ACC112 (cell line): Measurements from ENCODE around the gene TM6SF1.

Experiments
- H2AFZ ChIP-seq: fragments of 200-600 bp; sonication (generic); one replicate; pipeline ENCODE4 v1.6.0; 2017; ENCODE audit warnings: antibody characterized with exemption, low read length; ENCODE audit not compliant: unreplicated experiment
- H3K27ac ChIP-seq: fragments of 200-600 bp; sonication (generic); 2 replicates; pipeline ENCODE4 v1.5.1; 2014; ENCODE audit warnings: low read depth, mild to moderate bottlenecking, antibody characterized with exemption, low read length, moderate library complexity
- H3K27me3 ChIP-seq: fragments of 200-600 bp; sonication (generic); 2 replicates; pipeline ENCODE4 v1.6.1; 2014; ENCODE audit warnings: mild to moderate bottlenecking, antibody characterized with exemption, low read length, moderate library complexity, mixed read lengths; ENCODE audit not compliant: insufficient read depth
- H3K36me3 ChIP-seq: fragments of 200-600 bp; sonication (generic); 2 replicates; pipeline ENCODE4 v1.6.1; 2016; ENCODE audit warnings: mild to moderate bottlenecking, antibody characterized with exemption, low read length, moderate library complexity, mixed read lengths; ENCODE audit not compliant: insufficient read depth
- H3K4me1 ChIP-seq: fragments of 200-600 bp; sonication (generic); one replicate; pipeline ENCODE4 v1.6.1; 2016; ENCODE audit warnings: low read length, mixed read lengths; ENCODE audit not compliant: insufficient read depth, unreplicated experiment, control insufficient read depth
- H3K4me3 ChIP-seq: fragments of 200-600 bp; sonication (generic); 2 replicates; pipeline ENCODE4 v1.5.1; 2014; ENCODE audit warnings: mild to moderate bottlenecking, low read depth, low read length
- H3K79me2 ChIP-seq: fragments of 200-600 bp; sonication (generic); one replicate; pipeline ENCODE4 v1.6.0; 2016; ENCODE audit warnings: low read length; ENCODE audit not compliant: control insufficient read depth, unreplicated experiment, insufficient read depth

Gene TM6SF1

GRCh38 chr15:83170474-83171165 is 63.2 kb downstream of the TM6SF1 start:
- Histone ChIP-seq H3K4me1 (no peaks in the 10 kb centered on the region), H3K4me3 (no peak overlapping the region), H3K36me3 (no peaks in the 10 kb centered on the region), H2AFZ (no peak overlapping the region), H3K79me2 (peaks cover 49% of the 10 kb centered on the region), H3K27ac (no peak overlapping the region), H3K27me3 (no peaks in the 10 kb centered on the region)

GRCh38 chr15:83174891-83175290 is 67.4 kb downstream of the TM6SF1 start:
- Histone ChIP-seq H3K4me3 (no peak overlapping the region), H3K79me2 (peaks cover 22% of the 10 kb centered on the region)

GRCh38 chr15:83178390-83178789 is 70.9 kb downstream of the TM6SF1 start:
- H3K27me3 ChIP-seq = no peaks in the 10 kb centered on the region
- H3K79me2 ChIP-seq = peaks cover 15% of the 10 kb centered on the region

More at GRCh38 chr15:83174891-83175290, 67.4 kb downstream of the TM6SF1 start:
- Histone ChIP-seq H2AFZ (no peak overlapping the region), H3K27ac (no peak overlapping the region), H3K27me3 (no peaks in the 10 kb centered on the region), H3K36me3 (no peaks in the 10 kb centered on the region), H3K4me1 (no peaks in the 10 kb centered on the region)

GRCh38 chr15:83178869-83179325 is 71.5 kb downstream of the TM6SF1 start:
- Histone ChIP-seq H3K36me3 (no peaks in the 10 kb centered on the region), H3K4me3 (no peak overlapping the region), H3K79me2 (peaks cover 15% of the 10 kb centered on the region), H3K27ac (no peak overlapping the region), H3K27me3 (no peaks in the 10 kb centered on the region), H2AFZ (no peak overlapping the region), H3K4me1 (no peaks in the 10 kb centered on the region)

More at GRCh38 chr15:83178390-83178789, 70.9 kb downstream of the TM6SF1 start:
- no peak overlapping the region for H3K4me3 ChIP-seq
- no peaks in the 10 kb centered on the region for H3K36me3 ChIP-seq
- H3K27ac ChIP-seq = no peak overlapping the region
- H3K4me1 ChIP-seq = no peaks in the 10 kb centered on the region
- H2AFZ ChIP-seq = no peak overlapping the region

- no peak overlapping the region for H3K27ac ChIP-seq
Measured at GRCh38 chr15:83185561-83185960, 78.1 kb downstream of the TM6SF1 start.

More at GRCh38 chr15:83185561-83185960, 78.1 kb downstream of the TM6SF1 start:
- Histone ChIP-seq H3K4me1 (no peaks in the 10 kb centered on the region), H3K27me3 (no peaks in the 10 kb centered on the region), H2AFZ (no peak overlapping the region), H3K36me3 (peaks cover 4% of the 10 kb centered on the region; the same call in 1 of the 2 replicates), H3K4me3 (no peak overlapping the region), H3K79me2 (peaks cover 30% of the 10 kb centered on the region)
